Ramos (cell line): Measurements from ENCODE around the gene AKR1E2.

Experiments
- in situ Hi-C: fragments of 300-500 bp; cut with MboI; formaldehyde crosslinking; loops from one replicate; pipeline ENCODE4 v1.14.3; 2022; ENCODE audit warnings: low sequenced_read_pairs; ENCODE audit not compliant: unreplicated experiment

The AKR1E2 gene

GRCh38 chr10:4885162-4885561, 59.2 kb downstream of the AKR1E2 start:
- in situ Hi-C loops = no loop called here

- in situ Hi-C loops = no loop called here
These were observed 61.5 kb downstream of the AKR1E2 start for GRCh38 chr10:4887501-4887900.

GRCh38 chr10:4888236-4888635, 62.2 kb downstream of the AKR1E2 start:
- in situ Hi-C loops = no loop called here

- in situ Hi-C loops = no loop called here
These were observed 64.0 kb downstream of the AKR1E2 start for GRCh38 chr10:4889959-4890358.

GRCh38 chr10:4892681-4893080, 66.7 kb downstream of the AKR1E2 start:
- in situ Hi-C loops = no loop called here

GRCh38 chr10:4894335-4894734, 68.3 kb downstream of the AKR1E2 start:
- in situ Hi-C loops = no loop called here
